Astrocyte of the spinal cord (primary cell): ENCODE results near the gene HECW1.
A peak's percentile ranks its signal among the peaks of the same experiment; 100 is the strongest.

Source experiments
- DNase-seq: peaks from one replicate; pipeline ENCODE4 v3.0.0; 2011; ENCODE audit warnings: low read depth, low spot score
- H3K4me3 ChIP-seq: 2 replicates; pipeline ENCODE4 v1.5.1; 2011; ENCODE audit warnings: low read depth, mild to moderate bottlenecking, low read length, moderate library complexity
- CTCF ChIP-seq: IDR thresholded peaks from 2 replicates; pipeline ENCODE4 v1.5.1; 2012; ENCODE audit warnings: low read depth, mild to moderate bottlenecking, low read length, inconsistent platforms
- in situ Hi-C: cut with HindIII; loops from 2 replicates; pipeline ENCODE4 v1.10.0; 2017; ENCODE audit warnings: low sequenced_read_pairs

The HECW1 gene

GRCh38 chr7:43501870-43502269, 389.4 kb downstream of the HECW1 start:
- in situ Hi-C loops = no loop called here
- no peak for TF ChIP-seq CTCF
- H3K4me3 ChIP-seq = no peak overlapping the region
- peak; percentile 58 for DNase-seq

GRCh38 chr7:43502941-43503340, 390.5 kb downstream of the HECW1 start:
- DNase-seq = no peak
- TF ChIP-seq CTCF = no peak
- H3K4me3 ChIP-seq = no peak overlapping the region
- in situ Hi-C loops = no loop called here

- no peak for DNase-seq
- no peak for TF ChIP-seq CTCF
- in situ Hi-C loops = no loop called here
Observed at GRCh38 chr7:43505412-43505811, 393.0 kb downstream of the HECW1 start.

GRCh38 chr7:43506460-43506859, 394.0 kb downstream of the HECW1 start:
- TF ChIP-seq CTCF = no peak
- no peak overlapping the region for H3K4me3 ChIP-seq
- no peak for DNase-seq
- in situ Hi-C loops = no loop called here

More at GRCh38 chr7:43505412-43505811, 393.0 kb downstream of the HECW1 start:
- no peak overlapping the region for H3K4me3 ChIP-seq

- TF ChIP-seq CTCF = no peak
- H3K4me3 ChIP-seq = no peak overlapping the region
- no peak for DNase-seq
- in situ Hi-C loops = no loop called here
Observed at GRCh38 chr7:43508461-43508860, 396.0 kb downstream of the HECW1 start.

GRCh38 chr7:43509906-43510305, 397.5 kb downstream of the HECW1 start:
- DNase-seq = no peak
- H3K4me3 ChIP-seq = no peak overlapping the region
- TF ChIP-seq CTCF = no peak
- in situ Hi-C loops = no loop called here

GRCh38 chr7:43511029-43511428, 398.6 kb downstream of the HECW1 start:
- no peak for DNase-seq
- no peak overlapping the region for H3K4me3 ChIP-seq
- TF ChIP-seq CTCF = peak; percentile 7
- in situ Hi-C loops = no loop called here
